Stimulated activated CD8-positive, alpha-beta memory T cell treated with anti-CD3 and anti-CD28 coated beads, Interleukin-15, amount 100 ng/mL, for 48 hours (primary cell): ENCODE data around the gene SESN1.

Experiments used
- DNase-seq, 2 donors: peaks; one replicate each; pipeline ENCODE4 v3.0.0-alpha.2; 2020; ENCODE audit warnings: low read depth in 2 of 2

SESN1 gene

GRCh38 chr6:109060571-109060970 lies 34.1 kb downstream of the SESN1 start:
- no peak for DNase-seq

- no peak for DNase-seq
Observed at GRCh38 chr6:109059571-109060021, 35.0 kb downstream of the SESN1 start.

GRCh38 chr6:109059153-109059552 lies 35.5 kb downstream of the SESN1 start:
- no peak for DNase-seq

DNA sequence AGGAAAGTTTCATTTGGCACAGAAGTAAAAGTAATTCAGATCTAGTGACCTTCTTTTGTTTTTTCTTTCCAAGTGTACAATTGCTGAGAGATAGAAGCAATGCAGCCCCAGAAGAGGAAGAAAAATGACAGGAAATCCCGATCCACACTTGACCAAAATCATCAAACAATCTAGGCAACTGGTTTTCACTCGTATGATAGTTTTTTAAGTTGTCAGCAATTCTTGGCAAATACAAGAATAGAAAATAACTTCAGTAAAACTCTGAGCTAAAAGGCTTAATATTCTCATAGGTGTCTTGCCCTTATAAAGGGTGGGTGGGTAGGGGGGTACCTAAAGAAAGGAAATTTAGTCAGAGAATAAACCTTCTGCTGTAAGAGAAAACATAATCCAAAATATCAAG lies 36.0 kb downstream of the SESN1 start:
- DNase-seq = no peak

DNA sequence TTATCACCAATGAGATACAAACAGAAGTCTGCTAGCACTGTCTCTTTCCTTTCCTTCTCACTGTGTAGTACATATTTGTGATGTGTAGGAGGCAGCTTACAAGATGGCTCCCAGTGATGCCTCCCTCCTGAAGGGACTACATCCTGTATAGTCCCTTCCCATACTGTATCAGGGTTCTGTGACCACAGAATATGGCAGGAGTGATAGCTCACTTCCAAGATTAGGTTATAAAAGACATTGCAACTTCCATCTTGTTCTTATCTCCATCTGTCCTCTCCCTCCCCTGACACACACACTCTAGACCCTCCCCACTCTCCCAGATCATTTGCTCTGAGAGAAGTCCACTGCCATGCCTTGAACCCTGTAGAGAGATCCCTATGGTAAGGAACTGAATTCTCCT lies 38.0 kb downstream of the SESN1 start:
- no peak for DNase-seq

DNA sequence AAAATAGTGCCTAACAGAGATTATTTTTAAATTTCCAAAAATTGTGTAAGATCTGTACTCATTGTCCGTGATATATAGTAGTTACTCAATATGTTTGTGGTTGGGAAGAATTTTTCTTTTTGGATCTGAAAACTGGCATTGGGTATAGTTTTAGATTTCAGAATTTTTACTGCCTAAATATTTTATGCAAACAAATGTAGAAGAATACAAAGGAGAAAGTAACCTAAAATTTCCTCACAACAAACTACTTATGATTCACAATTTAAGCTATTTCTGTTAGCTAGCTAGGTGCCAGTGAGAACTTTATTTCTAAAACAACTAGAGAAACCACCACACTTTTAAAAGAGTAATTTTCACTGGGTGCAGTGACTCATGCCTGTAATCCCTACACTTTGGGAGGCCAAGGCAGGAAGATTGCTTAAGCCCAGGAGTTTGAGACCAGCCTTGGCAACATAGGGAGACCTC lies 38.8 kb downstream of the SESN1 start:
- DNase-seq = no peak

DNA sequence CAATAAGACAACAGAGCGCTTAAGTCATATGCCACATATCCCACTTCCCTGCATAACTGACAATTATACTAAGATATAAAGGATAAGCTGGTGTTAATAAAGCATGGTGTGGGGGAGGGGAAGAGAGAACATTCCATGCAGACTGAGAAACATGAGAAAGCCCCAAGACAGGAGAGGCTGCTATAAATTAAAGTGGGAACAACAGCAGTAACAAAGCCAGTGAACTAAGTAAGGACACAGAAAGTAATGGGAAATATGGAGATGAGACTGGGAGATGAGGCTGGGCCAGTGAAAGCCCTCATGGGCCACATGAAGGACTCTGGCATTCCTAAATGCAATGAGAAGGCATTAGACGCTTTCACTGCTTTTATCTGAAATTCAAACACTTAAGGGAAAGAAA lies 41.3 kb downstream of the SESN1 start:
- no peak for DNase-seq

DNA sequence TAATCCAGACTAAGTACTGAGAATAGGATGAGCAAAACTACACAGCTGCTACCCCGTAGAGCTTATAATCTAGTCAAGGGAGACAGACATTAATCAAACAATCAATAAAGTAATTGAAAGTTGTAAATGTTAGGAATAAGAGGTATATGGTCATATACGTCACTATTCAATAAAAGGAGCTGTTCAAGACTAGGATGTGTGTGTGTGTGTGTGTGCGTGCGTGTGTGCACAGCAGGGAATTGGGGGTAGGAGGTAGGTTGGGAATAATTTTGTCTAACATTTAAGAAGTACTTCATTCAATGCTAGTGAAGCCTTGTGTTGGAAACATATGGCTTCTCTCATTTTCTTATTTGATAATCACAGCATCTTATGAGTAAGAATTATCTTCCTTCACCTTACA lies 41.8 kb downstream of the SESN1 start:
- no peak for DNase-seq

DNA sequence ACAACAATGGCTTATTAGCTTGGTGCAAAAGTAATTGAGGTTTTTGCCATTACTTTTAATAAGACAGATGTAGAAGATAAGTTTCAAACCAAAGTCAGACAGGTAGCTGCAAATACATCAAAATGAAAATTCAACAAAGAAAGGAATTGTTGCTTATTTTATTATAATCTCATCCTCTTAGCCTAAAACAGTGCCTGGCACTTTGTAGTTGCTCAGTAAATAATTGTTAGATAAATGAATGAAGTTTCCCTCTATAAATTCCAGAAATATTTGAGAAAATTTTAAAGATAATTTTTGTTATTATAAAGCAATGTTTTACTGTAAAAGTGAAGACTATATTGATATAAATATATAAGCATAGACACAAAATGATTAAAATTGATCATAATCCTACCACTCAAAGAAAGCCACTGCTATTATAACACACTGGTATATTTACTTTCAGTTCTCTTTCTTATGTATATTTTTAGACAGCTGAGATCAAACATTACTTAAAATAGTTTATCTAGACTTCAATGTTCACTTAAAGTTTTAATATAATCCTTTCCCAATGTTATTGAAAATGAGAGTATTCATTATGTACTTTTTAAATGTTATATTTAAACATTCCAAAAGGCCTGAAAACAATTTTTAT lies 42.5 kb downstream of the SESN1 start:
- no peak for DNase-seq

DNA sequence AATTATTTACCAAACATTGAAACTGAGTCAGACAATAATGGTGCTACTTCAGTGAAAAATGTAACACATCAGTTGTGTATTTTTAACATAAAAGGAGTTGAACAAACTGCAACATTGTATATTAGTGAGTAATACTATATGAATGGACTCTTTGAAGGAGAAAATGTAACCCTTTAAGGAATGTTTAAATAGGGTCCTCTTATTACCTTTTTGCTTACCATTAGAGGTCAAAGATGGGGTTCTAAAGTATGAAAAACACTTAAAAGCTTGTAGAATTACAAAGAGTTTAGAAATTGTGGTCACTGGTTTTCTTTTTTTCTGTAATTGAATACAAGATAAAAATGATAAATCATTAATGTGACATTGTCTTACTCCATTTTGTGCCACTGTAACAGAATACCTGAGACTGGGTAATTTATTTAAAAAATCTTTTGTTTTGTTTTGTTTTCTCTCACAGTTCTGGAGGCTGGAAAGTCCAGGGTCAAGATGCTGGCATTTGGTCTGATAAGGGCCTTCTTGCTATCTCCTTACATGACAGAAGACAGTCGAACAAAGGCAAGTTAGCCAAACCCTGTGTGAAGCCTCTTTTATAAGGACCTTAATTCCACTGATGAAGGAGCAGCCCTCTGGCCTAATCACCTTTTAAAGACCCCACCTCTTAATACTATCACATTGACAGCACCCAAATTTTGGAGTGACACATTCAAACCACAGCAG lies 43.2 kb downstream of the SESN1 start:
- DNase-seq = no peak

- DNase-seq = no peak
Observed at GRCh38 chr6:109050447-109051102, 44.1 kb downstream of the SESN1 start.

- no peak for DNase-seq
Observed at GRCh38 chr6:109050012-109050411, 44.6 kb downstream of the SESN1 start.

DNA sequence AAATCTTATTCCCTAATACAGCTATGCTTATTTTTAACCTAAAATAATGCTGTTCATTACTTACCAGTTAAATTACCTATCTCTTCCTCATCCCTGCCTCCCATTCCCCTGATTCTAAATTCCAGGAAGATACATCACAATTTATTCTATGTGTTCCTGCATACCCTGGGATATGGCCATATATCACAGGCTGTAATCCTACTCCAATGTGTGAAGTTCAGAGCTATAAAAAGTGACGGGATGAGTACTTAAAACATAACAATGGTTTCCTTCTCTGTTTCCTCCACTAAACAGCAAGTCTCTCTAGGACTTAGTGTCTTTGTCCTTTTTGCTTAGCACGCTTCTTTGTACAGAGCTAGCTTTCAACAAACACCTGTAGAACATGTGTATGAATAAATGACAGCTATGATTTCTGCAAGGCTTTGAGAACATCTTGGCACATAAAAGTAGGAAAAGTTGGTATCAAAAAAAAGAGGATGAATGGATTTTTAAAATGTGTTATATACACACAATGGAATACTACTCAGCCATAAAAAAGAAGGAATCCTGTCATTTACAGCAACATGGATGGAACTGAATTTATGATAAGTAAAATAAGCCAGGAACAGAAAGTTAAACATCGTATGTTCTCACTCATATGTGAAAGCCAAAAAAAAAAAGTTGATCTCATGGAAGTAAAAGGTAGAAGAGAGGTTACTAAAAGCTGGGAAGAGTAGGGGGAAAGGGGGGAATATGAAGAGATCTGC lies 45.8 kb downstream of the SESN1 start:
- no peak for DNase-seq

GRCh38 chr6:109048176-109048575 lies 46.5 kb downstream of the SESN1 start:
- DNase-seq = no peak

- no peak for DNase-seq
Observed at GRCh38 chr6:109045493-109045892, 49.2 kb downstream of the SESN1 start.

DNA sequence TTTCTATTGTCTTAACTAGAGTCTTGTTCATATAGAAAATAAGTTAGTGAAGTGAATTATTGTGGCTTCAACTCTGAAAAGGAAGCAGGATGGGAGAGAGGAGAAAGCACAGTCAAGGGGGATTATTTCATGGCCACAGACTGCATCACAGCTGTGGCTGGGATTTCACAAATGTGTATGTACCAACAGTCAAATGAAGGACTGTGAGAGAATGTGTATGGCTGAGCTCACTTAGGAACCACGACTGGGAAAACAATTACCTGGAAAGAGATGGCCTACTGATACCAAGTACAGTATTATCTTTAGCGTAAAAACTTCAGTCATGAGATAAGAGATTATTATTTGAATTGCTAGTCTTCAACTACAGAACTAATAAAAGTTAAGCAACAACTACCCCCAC lies 54.9 kb downstream of the SESN1 start:
- DNase-seq = no peak

DNA sequence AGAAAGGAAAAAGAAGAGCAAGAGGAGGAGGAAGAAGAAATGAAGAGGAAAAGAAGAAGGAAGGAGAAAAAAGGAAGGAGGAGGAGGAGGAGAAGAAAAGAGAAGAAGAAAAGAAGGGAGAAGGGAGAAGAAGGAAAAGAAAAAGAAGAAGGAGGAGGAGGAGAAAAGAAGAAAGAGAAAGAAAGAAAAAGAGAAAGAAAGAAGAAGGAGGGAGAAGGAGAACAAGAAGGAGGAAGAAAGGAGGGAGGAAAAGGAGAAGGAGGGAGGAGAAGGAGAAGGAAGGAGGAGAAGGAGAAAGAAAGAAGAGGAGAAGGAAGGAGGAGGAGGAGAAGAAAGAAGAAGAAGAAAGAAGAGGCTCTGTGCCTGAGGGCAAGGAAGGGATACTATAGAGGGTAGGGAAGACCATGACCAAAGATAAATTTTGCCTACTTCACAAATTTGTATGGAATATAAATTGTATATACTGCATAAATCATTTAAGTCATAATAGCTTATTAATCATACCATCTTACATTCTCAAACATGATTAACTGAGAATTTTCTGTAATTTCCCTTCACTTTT lies 55.7 kb downstream of the SESN1 start:
- no peak for DNase-seq

DNA sequence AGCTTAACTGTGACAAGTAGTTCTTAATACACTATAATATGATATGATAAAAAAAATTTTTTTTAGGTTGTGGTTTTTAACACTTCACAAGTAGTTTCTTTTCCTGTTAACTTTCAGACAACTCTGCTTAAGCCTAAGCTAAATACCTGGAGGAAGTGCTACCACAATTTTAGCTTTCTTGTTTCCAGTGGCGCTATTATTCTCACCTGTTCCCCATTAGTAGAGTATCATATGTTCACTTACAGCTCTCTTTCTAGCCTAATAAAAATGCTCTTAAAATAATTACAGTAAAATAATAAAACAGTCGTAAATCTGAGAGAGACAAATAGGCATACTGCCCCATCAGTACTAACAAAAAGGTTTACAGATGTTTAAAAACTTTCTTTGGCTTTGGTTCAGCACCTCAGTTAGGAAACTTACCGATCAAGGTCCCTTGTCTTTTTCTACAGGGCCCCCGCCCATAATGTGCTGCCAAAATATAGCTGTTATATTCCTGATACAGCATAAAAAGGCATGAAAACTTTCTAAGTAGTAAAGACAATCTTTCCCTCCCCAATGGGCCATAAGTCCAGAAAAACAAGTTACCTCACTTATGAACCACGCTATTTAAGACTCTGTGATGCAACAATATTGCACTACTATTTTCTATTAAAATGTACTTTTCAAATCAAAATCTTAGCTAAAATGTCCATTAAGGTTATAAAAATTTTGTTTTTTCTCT lies 57.9 kb downstream of the SESN1 start:
- no peak for DNase-seq

DNA sequence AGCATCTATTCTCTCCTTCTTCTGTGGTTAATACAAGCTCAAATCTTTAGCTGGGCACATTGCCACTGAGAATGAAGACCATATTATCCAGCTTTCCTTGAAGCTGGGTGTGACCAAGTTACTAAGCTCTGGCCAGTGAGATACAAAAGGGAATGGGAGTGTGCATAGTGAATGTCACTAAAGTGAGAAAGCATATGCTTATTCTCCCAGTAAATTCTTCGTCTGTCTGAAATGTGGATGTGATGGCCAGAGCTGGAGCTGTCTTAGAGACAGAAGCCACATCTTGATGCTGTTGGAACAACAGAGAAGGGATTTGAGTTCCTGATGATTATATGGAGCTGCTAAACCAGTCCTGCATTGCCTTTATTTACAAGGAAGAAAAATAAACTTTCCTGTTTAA lies 60.1 kb downstream of the SESN1 start:
- DNase-seq = no peak

- DNase-seq = no peak
Observed at GRCh38 chr6:109033655-109034054, 61.0 kb downstream of the SESN1 start.

- no peak for DNase-seq
Observed at GRCh38 chr6:109031416-109031815, 63.2 kb downstream of the SESN1 start.
